ENCODE measurements around the gene TOB2.

DNA sequence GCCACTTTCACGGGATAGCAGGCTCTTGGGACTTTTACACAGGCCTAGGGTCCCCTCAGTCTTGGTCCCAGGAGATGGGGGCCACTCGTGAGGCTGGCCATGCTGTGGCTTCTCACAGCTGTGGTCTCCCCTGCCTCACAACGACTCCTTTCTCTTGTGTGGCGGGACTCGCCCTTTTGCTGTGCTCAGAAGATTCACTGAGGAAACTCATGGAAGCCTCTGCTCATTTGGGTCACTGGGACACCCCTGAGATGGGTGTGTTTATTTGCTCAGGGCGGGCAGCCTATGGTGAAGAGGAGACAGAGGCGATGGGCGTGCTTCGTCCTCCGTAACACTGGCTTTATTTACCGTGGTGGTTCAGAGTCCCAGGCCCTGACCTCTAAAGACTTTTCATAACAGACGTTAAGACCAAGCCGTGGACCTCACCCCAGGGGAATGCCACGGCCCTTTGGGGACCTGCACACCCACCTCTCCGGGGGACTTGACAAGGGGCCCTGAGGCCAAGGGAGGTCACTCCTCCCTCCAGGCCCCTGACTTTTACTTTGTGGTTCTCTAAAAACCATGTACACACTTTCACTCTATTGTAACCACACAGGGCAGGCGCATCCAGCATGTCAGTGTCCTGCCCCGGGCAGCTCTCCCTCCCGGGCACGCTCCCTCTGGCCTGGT is 49.3 kb downstream of the TOB2 start:
- no peak for TF ChIP-seq RAD21 (IDR thresholded peaks at IDR 0.05; ENCODE audit: low read depth)
- no peak for TF ChIP-seq TAF1 (IDR thresholded peaks at IDR 0.05; ENCODE audit: low read depth)
- TF ChIP-seq, protein P1, sequence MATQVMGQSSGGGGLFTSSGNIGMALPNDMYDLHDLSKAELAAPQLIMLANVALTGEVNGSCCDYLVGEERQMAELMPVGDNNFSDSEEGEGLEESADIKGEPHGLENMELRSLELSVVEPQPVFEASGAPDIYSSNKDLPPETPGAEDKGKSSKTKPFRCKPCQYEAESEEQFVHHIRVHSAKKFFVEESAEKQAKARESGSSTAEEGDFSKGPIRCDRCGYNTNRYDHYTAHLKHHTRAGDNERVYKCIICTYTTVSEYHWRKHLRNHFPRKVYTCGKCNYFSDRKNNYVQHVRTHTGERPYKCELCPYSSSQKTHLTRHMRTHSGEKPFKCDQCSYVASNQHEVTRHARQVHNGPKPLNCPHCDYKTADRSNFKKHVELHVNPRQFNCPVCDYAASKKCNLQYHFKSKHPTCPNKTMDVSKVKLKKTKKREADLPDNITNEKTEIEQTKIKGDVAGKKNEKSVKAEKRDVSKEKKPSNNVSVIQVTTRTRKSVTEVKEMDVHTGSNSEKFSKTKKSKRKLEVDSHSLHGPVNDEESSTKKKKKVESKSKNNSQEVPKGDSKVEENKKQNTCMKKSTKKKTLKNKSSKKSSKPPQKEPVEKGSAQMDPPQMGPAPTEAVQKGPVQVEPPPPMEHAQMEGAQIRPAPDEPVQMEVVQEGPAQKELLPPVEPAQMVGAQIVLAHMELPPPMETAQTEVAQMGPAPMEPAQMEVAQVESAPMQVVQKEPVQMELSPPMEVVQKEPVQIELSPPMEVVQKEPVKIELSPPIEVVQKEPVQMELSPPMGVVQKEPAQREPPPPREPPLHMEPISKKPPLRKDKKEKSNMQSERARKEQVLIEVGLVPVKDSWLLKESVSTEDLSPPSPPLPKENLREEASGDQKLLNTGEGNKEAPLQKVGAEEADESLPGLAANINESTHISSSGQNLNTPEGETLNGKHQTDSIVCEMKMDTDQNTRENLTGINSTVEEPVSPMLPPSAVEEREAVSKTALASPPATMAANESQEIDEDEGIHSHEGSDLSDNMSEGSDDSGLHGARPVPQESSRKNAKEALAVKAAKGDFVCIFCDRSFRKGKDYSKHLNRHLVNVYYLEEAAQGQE (IDR thresholded peaks at IDR 0.05; ENCODE audit: low read depth) = no peak
- TF ChIP-seq CEBPB (IDR thresholded peaks at IDR 0.05) = no peak
- no peak for TF ChIP-seq TCF12 (IDR thresholded peaks at IDR 0.05; ENCODE audit: low read depth)
- no peak for TF ChIP-seq EP300 (IDR thresholded peaks at IDR 0.05; ENCODE audit: borderline replicate concordance)
- TF ChIP-seq, protein P2, sequence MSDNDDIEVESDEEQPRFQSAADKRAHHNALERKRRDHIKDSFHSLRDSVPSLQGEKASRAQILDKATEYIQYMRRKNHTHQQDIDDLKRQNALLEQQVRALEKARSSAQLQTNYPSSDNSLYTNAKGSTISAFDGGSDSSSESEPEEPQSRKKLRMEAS (IDR thresholded peaks at IDR 0.05) = no peak
- TF ChIP-seq, protein P3, sequence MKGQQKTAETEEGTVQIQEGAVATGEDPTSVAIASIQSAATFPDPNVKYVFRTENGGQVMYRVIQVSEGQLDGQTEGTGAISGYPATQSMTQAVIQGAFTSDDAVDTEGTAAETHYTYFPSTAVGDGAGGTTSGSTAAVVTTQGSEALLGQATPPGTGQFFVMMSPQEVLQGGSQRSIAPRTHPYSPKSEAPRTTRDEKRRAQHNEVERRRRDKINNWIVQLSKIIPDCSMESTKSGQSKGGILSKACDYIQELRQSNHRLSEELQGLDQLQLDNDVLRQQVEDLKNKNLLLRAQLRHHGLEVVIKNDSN (IDR thresholded peaks at IDR 0.05) = no peak
- no peak for TF ChIP-seq FOXM1 (IDR thresholded peaks at IDR 0.05; ENCODE audit: borderline replicate concordance, low read depth)
- TF ChIP-seq EGR1 (IDR thresholded peaks at IDR 0.05) = no peak
- TF ChIP-seq TEAD4 (IDR thresholded peaks at IDR 0.05) = no peak
